GM21515 (cell line): ENCODE measurements around the gene PLXNA2.

Experiments
- ATAC-seq: cut with Tn5 transposase; IDR thresholded peaks from one replicate; pipeline ENCODE4 v1.9.1; 2021; ENCODE audit not compliant: unreplicated experiment

Gene PLXNA2

GRCh38 chr1:208243967-208244916, at the start of gene PLXNA2:
PLXNA2 (minus strand) TSS chr1:208244384; CDS start chr1:208217922, 26,462 bp downstream.
- no peak for ATAC-seq

GRCh38 chr1:208292908-208293307, 48.7 kb upstream of the PLXNA2 start:
- ATAC-seq, result no peak

GRCh38 chr1:208291923-208292711, 47.9 kb upstream of the PLXNA2 start:
- ATAC-seq, result no peak

GRCh38 chr1:208291129-208291528, 46.9 kb upstream of the PLXNA2 start:
- no peak for ATAC-seq

- no peak for ATAC-seq
Observed at GRCh38 chr1:208289716-208290115, 45.5 kb upstream of the PLXNA2 start.

GRCh38 chr1:208288495-208288894, 44.3 kb upstream of the PLXNA2 start:
- no peak for ATAC-seq

GRCh38 chr1:208280681-208281450, 36.7 kb upstream of the PLXNA2 start:
- no peak for ATAC-seq

- no peak for ATAC-seq
Observed at GRCh38 chr1:208279826-208280588, 35.8 kb upstream of the PLXNA2 start.

- ATAC-seq, result no peak
Observed at GRCh38 chr1:208278638-208279037, 34.5 kb upstream of the PLXNA2 start.

- no peak for ATAC-seq
Observed at GRCh38 chr1:208276757-208277435, 32.7 kb upstream of the PLXNA2 start.

GRCh38 chr1:208275083-208275482, 30.9 kb upstream of the PLXNA2 start:
- no peak for ATAC-seq

GRCh38 chr1:208273386-208274017, 29.3 kb upstream of the PLXNA2 start:
- no peak for ATAC-seq

GRCh38 chr1:208272713-208273112, 28.5 kb upstream of the PLXNA2 start:
- ATAC-seq, result no peak

- no peak for ATAC-seq
Observed at GRCh38 chr1:208272311-208272710, 28.1 kb upstream of the PLXNA2 start.

- ATAC-seq, result no peak
Observed at GRCh38 chr1:208271236-208271635, 27.1 kb upstream of the PLXNA2 start.

GRCh38 chr1:208270651-208271141, 26.5 kb upstream of the PLXNA2 start:
- ATAC-seq, result no peak

GRCh38 chr1:208269338-208269666, 25.1 kb upstream of the PLXNA2 start:
- no peak for ATAC-seq

GRCh38 chr1:208268541-208269337, 24.6 kb upstream of the PLXNA2 start:
- no peak for ATAC-seq
